Mesendoderm (in vitro differentiated cells): ENCODE data around the gene FGGY.

ENCODE experiments used
- DNase-seq: peaks from one replicate; pipeline ENCODE4 v3.0.0; 2013
- H2AK5ac ChIP-seq: 2 replicates; pipeline ENCODE4 v1.6.1; 2013; ENCODE audit warnings: low read length, inconsistent platforms
- H2BK120ac ChIP-seq: 2 replicates; pipeline ENCODE4 v1.6.1; 2013; ENCODE audit warnings: low read depth, mild to moderate bottlenecking, low read length, moderate library complexity, mixed read lengths
- H2BK15ac ChIP-seq: replicated peaks from 2 replicates; pipeline ENCODE4 v1.6.1; 2013; ENCODE audit warnings: low read depth, mild to moderate bottlenecking, moderate library complexity
- H2BK5ac ChIP-seq: 2 replicates; pipeline ENCODE4 v1.6.1; 2013; ENCODE audit warnings: low read length, inconsistent platforms
- H3K18ac ChIP-seq: 2 replicates; pipeline ENCODE4 v1.6.1; 2013; ENCODE audit warnings: mild to moderate bottlenecking, low read length, mixed read lengths
- H3K23ac ChIP-seq: one replicate; pipeline ENCODE4 v1.6.1; 2013; ENCODE audit warnings: low read length
- H3K27ac ChIP-seq: 2 replicates; pipeline ENCODE4 v1.5.1; 2013; ENCODE audit warnings: low read depth, mild to moderate bottlenecking, inconsistent platforms, low read length, moderate library complexity
- H3K27me3 ChIP-seq: 2 replicates; pipeline ENCODE4 v1.6.1; 2013; ENCODE audit warnings: low read length, control low read depth, mild to moderate bottlenecking, inconsistent platforms; ENCODE audit not compliant: insufficient read depth, poor library complexity
- H3K36me3 ChIP-seq: 2 replicates; pipeline ENCODE4 v1.6.1; 2013; ENCODE audit warnings: low read length, inconsistent platforms; ENCODE audit not compliant: control insufficient read depth, insufficient read depth
- H3K4ac ChIP-seq: one replicate; pipeline ENCODE4 v1.6.1; 2013; ENCODE audit warnings: low read depth, mild to moderate bottlenecking, low read length, moderate library complexity
- H3K4me1 ChIP-seq: 2 replicates; pipeline ENCODE4 v1.6.1; 2013; ENCODE audit warnings: low read depth, low read length, inconsistent platforms; ENCODE audit not compliant: control insufficient read depth
- H3K4me2 ChIP-seq: 2 replicates; pipeline ENCODE4 v1.6.1; 2013; ENCODE audit warnings: low read length
- H3K4me3 ChIP-seq: 2 replicates; pipeline ENCODE4 v1.5.1; 2013; ENCODE audit warnings: mild to moderate bottlenecking, low read length
- H3K56ac ChIP-seq: one replicate; pipeline ENCODE4 v1.6.1; 2013; ENCODE audit warnings: low read length
- H3K79me1 ChIP-seq: 2 replicates; pipeline ENCODE4 v1.6.1; 2013; ENCODE audit warnings: low read length, inconsistent platforms
- H3K79me2 ChIP-seq: 2 replicates; pipeline ENCODE4 v1.6.1; 2013; ENCODE audit warnings: mild to moderate bottlenecking, low read length; ENCODE audit not compliant: control insufficient read depth, insufficient read depth
- H3K9ac ChIP-seq: 2 replicates; pipeline ENCODE4 v1.6.1; 2013; ENCODE audit warnings: low read length, inconsistent platforms
- H4K5ac ChIP-seq: one replicate; pipeline ENCODE4 v1.6.1; 2013; ENCODE audit warnings: low read length
- H4K8ac ChIP-seq: one replicate; pipeline ENCODE4 v1.6.1; 2013; ENCODE audit warnings: low read depth, mild to moderate bottlenecking, control low read depth, low read length, moderate library complexity
- WGBS: extraction: QIAGEN DNeasy Blood & Tissue Kit; methylation state at CpG from one replicate; pipeline ENCODE4 v1.1.7; 2013; ENCODE audit warnings: low lambda C conversion rate, missing lambda C conversion rate; ENCODE audit not compliant: insufficient coverage; ENCODE audit errors: extremely low coverage; 5-methylcytosine and 5-hydroxymethylcytosine counted together

FGGY gene

DNA sequence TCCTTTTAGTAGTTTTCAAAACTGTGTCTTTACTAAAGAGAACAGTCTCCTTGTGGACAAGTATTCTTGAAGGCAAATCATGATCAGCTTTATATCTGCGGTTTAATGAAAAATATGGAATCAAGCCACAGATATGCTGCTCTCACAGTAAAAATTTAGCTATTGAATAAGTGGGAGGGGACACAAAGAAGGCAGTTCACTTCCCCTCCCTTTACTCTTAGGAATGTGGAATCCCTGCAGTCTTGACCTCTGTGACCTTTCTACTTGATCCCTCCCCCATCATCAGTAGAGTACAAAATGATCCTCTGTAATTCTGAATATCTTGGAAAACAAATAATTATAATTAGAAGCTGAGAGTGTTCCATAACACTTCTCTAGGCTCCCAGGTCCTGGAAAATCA lies 381.1 kb downstream of the FGGY start:
- Histone ChIP-seq H3K27ac (no peak overlapping the region), H3K4me3 (no peak overlapping the region), H3K36me3 (no peaks in the 10 kb centered on the region)

DNA sequence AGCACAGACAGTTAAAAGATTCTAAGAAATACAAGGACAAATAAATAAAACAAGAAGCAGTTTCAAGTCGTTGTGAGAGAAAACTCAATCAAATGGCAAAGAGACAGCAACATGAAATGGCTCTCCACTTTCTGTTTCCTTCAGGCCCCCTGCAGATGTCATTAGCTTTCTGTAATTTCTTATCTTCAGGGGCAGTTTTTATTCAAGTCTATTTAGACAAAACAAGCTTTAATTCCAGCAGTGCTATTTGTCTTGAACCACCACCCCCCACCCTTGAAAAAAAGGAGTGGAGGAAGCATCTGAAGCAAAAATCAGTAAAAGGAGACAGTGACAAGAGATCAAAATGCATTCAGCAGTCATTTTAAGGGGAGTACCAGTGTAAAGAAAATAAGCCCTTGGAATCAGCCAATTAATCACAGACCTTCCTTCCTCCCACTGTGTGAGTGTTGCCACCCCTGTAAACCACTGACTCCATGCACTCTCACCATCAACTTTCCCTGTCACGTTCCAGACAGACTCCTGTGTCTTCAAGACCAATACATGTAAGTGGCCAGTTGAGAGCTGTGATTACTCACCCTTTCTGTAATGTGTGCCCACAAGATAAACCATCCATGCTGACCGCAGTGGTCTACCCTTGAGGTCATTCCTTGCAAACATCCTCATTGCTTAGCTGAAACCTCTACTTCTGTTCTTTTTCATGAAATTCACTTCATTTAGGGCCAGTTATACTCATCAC lies 381.8 kb downstream of the FGGY start:
- Histone ChIP-seq H2AK5ac (no peak overlapping the region), H3K79me1 (no peaks in the 10 kb centered on the region), H3K4me2 (no peak overlapping the region), H3K27ac (no peak overlapping the region), H3K36me3 (no peaks in the 10 kb centered on the region), H3K4me1 (peaks cover 22% of the 10 kb centered on the region), H3K79me2 (no peaks in the 10 kb centered on the region), H3K27me3 (no peaks in the 10 kb centered on the region), H3K18ac (no peak overlapping the region), H3K23ac (no peak overlapping the region), H3K4me3 (no peak overlapping the region), H2BK120ac (no peak overlapping the region), H2BK15ac (no peak overlapping the region), H3K56ac (no peak overlapping the region), H4K8ac (no peak overlapping the region), H3K9ac (no peak overlapping the region), H3K4ac (no peak overlapping the region), H4K5ac (no peak overlapping the region), H2BK5ac (peak overlapping the region; percentile 9)
- no CpG with 5 or more reads among the region's 3 CpGs for WGBS
- peak; percentile 63 for DNase-seq

More for the DNA sequence above, 381.1 kb downstream of the FGGY start:
- Histone ChIP-seq H3K56ac (no peak overlapping the region), H3K23ac (no peak overlapping the region), H2BK120ac (no peak overlapping the region), H3K79me1 (no peaks in the 10 kb centered on the region), H3K27me3 (no peaks in the 10 kb centered on the region), H4K5ac (no peak overlapping the region), H3K4ac (no peak overlapping the region), H2AK5ac (no peak overlapping the region), H3K79me2 (no peaks in the 10 kb centered on the region), H4K8ac (no peak overlapping the region), H3K9ac (no peak overlapping the region), H3K18ac (no peak overlapping the region), H2BK15ac (no peak overlapping the region), H3K4me2 (no peak overlapping the region), H3K4me1 (peaks cover 23% of the 10 kb centered on the region), H2BK5ac (no peak overlapping the region)
- peak; percentile 68 for DNase-seq
- WGBS, result no CpG with 5 or more reads among the region's 1 CpG

DNA sequence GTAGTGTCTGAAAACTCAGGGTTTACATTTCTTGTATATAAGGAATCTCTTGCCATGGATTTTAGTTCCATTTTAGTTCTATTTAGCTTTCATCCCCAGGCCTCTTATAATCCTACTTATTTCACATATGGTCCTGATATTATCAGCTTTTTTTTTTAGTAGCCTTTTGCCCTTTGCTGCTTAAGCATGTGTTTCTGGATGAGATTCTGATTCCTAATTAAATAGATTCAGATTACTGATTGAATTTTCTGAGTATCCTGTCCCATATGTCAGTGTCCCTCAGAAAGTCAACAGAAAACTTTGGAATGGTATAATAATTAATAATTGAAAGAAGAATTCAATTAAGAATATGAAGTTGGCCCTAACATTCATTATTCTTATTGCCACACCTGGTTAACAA lies 383.1 kb downstream of the FGGY start:
- Histone ChIP-seq H4K8ac (no peak overlapping the region), H3K18ac (no peak overlapping the region), H3K4me1 (peaks cover 19% of the 10 kb centered on the region), H3K27me3 (no peaks in the 10 kb centered on the region), H2BK15ac (no peak overlapping the region), H3K79me2 (no peaks in the 10 kb centered on the region), H3K4me2 (no peak overlapping the region), H3K9ac (no peak overlapping the region), H3K4ac (no peak overlapping the region), H2AK5ac (no peak overlapping the region), H3K4me3 (no peak overlapping the region), H3K36me3 (no peaks in the 10 kb centered on the region), H4K5ac (no peak overlapping the region), H3K79me1 (no peaks in the 10 kb centered on the region), H3K56ac (no peak overlapping the region), H3K23ac (no peak overlapping the region), H2BK5ac (no peak overlapping the region), H2BK120ac (no peak overlapping the region), H3K27ac (no peak overlapping the region)
- no peak for DNase-seq

DNA sequence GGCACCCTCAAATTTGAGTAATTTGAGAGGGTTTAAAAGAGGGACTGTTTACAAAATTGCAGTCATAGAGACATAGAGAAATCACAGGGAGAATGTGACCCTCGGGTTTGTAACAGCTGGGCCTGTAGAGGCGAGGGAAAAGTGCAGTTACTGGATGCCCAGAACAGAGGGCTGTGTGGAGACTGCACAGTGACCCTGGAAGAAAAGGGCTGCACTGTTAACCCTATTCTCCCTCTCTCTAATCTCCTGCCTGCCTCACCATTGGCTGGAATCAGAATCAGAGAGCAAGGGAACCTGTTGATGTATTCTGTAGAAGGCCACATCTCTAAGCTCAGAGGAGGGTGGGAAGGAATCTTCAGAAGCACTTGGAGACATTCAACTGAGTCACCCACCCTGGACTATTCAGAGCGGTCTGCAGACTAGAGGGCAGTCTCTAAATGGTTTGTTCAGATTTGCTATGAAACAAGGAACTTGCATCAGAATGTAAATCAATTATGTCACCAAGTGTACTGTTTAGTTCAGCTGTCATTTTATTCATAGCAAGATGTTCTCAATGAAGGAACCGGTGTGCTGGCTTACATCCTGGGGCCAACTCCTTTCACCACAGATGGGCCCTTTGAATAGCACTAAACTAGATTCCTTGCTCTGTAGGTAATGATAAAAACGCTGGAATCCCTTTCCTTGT lies 385.6 kb downstream of the FGGY start:
- no peak overlapping the region for H2BK15ac ChIP-seq
- H2AK5ac ChIP-seq, result no peak overlapping the region
- DNase-seq, result no peak
- no peak overlapping the region for H2BK120ac ChIP-seq
- no peaks in the 10 kb centered on the region for H3K27me3 ChIP-seq
- H3K23ac ChIP-seq, result no peak overlapping the region
- no peak overlapping the region for H3K4ac ChIP-seq
- no CpG with 5 or more reads among the region's 5 CpGs for WGBS
- no peak overlapping the region for H4K5ac ChIP-seq
- H3K4me2 ChIP-seq, result no peak overlapping the region
- H2BK5ac ChIP-seq, result no peak overlapping the region
- H3K4me1 ChIP-seq, result peaks cover 5% of the 10 kb centered on the region
- no peak overlapping the region for H4K8ac ChIP-seq
- no peaks in the 10 kb centered on the region for H3K36me3 ChIP-seq
- no peak overlapping the region for H3K9ac ChIP-seq
- no peak overlapping the region for H3K4me3 ChIP-seq
- no peak overlapping the region for H3K18ac ChIP-seq
- no peaks in the 10 kb centered on the region for H3K79me2 ChIP-seq
- H3K79me1 ChIP-seq, result no peaks in the 10 kb centered on the region
- H3K56ac ChIP-seq, result no peak overlapping the region
- no peak overlapping the region for H3K27ac ChIP-seq

DNA sequence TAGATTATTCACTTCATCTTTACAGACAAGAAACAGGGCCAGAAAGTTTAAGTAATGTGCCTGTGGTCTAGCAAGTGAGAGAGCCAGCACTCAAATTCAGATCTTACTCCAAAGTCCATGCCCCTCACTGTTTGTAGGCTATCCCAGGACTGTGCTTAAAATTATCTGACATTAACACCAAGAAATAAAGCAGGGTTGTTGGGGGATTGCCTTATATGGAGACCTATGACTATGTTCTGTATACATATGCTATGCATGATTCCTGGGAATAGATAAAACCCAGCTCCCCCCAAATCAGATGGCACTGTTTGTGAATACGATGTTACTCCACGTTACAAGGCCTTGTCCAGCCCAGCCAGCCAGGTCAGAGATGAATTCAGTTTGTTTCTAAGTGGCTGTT lies 386.3 kb downstream of the FGGY start:
- no peak overlapping the region for H3K27ac ChIP-seq

More for the DNA sequence above, 386.3 kb downstream of the FGGY start:
- H2BK120ac ChIP-seq, result no peak overlapping the region
- no peak overlapping the region for H4K8ac ChIP-seq
- no peak overlapping the region for H3K18ac ChIP-seq
- H3K79me1 ChIP-seq, result no peaks in the 10 kb centered on the region
- peaks cover 5% of the 10 kb centered on the region for H3K4me1 ChIP-seq
- no peak overlapping the region for H3K4me3 ChIP-seq
- no CpG with 5 or more reads among the region's 2 CpGs for WGBS
- no peaks in the 10 kb centered on the region for H3K36me3 ChIP-seq
- no peak overlapping the region for H2BK5ac ChIP-seq
- H3K4me2 ChIP-seq, result no peak overlapping the region
- no peak overlapping the region for H3K56ac ChIP-seq
- no peak overlapping the region for H4K5ac ChIP-seq
- H3K27me3 ChIP-seq, result no peaks in the 10 kb centered on the region
- DNase-seq, result no peak
- no peaks in the 10 kb centered on the region for H3K79me2 ChIP-seq
- H3K4ac ChIP-seq, result no peak overlapping the region
- H3K9ac ChIP-seq, result no peak overlapping the region
- H2AK5ac ChIP-seq, result no peak overlapping the region
- no peak overlapping the region for H3K23ac ChIP-seq
- H2BK15ac ChIP-seq, result no peak overlapping the region
